GM21360 (cell line): ENCODE measurements around the gene LSS.
A peak's percentile ranks its signal among the peaks of the same experiment; 100 is the strongest.
"Not testable (repeated sequence)": the region's sequence is repeated elsewhere in the genome, so short reads cannot be mapped to it uniquely, and the experiment has no call there.

ENCODE experiments used
- ATAC-seq: cut with Tn5 transposase; IDR thresholded peaks from one replicate; pipeline ENCODE4 v1.9.1; 2021; ENCODE audit warnings: mild to moderate bottlenecking, moderate library complexity; ENCODE audit not compliant: unreplicated experiment

Gene LSS

DNA sequence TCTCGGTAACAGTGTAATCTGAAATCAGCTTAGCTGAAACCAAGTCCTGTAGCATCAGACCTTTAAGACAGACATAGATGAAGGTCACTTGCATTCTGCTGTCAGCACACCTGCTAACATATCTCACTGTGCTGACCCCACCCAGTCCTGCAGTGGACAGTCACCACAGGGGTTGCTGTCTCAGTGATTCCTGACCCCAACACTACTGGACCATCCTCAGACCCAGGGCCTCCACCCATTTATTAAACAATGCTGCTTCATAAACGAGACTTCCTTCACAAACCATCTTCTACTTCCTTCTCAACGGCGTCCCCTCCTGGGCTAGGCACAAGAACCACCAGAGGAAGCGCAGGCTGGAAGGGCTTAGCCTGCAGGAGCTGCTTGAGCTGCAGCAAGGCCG is 17.8 kb upstream of the LSS start:
- ATAC-seq, result no peak

DNA sequence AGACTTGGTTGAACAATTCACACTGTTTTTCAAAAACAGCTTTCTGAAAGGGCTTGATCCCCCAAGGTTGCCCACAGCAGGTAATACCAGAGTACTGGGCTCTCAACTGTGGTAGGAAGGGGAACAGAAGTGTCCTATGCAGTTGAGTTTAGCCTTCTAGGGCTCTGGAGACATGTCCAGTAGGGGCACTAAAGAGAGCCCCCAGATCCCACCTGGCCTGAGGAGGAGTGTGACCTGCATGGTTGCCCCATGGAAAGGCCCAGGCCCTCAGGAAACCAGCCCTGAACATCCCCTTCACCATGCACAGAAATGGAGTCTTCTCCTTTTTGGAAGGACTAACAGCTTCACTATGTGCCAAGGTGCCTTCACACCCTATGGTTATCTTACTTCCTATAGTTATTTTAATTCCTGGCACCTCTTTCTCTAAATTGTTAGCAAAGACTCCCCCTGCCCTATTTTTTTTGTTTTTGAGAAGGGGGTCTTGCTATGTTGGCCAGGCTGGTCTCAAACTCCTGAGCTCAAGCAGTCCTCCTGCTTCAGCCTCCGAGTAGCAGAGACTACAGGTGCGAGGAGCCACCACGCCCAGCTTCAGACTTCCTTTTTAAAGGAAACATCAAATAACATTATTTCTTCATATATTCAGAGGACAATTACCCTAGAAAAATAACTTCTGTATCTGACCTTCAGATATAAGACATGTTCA is 16.8 kb upstream of the LSS start:
- no peak for ATAC-seq

DNA sequence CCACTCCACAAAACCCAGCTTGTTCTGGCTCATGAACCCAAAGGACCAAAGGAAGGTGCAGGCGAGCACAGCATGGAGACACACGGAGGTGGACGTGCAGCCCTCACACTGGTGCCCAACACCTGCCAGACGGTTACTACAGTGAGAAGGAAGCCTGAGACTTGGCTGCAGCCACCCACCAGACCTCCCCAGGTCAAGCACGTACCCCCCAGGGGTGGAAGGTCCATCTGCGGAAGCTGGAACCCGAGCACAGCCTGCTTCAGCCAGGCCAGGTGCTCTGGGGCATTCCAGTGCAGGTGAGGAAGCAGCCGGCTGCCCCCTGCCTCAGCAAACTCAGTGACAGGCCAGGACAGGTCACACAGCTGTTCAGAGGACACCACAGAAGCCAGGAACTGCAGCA is 16.0 kb upstream of the LSS start:
- ATAC-seq, result no peak

DNA sequence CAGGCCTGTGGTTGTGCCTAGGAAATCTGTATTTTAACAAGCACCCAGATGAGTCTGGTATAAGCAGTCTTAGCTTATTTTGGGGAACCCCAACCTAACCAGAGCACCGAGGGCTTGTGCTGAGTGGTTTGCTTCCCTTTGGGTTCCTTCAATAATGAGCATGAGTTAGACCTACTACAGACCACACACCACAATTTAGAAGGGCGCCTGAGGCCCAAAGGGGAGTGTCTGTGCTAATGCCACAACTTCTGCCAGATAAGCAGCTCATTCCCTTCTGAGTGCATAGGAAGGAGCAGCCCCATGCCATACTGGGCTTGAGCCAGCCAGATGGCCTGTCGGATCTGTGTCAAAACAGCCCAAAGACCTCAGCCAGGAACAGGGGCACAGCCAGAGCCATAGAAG is 15.4 kb upstream of the LSS start:
- ATAC-seq, result no peak

DNA sequence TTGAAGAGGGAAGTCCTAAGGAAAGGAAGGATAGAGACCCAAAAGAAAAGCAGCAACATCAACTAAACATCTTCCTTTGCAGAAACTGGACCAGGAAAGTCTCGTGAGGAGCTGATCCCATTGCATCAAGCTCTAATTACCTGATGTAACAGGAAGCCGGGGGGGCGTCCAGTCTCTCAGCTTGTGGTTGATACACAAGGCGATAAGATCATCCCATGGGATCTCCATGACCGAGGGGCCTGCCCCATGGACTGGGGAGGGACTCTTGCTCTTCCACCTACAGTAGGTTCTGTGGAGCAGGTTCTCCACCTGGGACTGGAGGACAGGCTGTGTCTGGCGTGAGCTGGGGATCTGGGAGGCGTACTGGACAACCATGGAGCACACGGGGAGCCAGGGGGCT is 14.8 kb upstream of the LSS start:
- ATAC-seq, result no peak

DNA sequence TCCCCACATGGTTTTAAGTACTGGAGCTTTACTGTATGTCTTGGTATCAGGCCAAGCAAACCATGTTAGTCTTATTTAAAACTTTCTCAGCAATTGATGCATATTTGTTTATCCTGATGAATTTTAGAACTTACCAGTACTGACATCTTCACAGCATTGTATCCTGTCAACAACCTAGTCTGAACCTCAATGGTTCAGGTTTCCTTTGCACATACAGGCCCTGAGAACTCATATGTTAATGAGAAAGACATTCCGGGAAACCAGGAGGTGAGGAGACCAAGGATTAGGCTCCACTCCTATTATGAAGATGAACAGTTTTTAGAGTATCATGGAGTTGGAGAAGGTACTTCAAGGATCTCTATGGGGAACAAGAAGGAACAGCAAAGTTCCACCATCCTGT is 13.0 kb upstream of the LSS start:
- not testable (repeated sequence) for ATAC-seq

DNA sequence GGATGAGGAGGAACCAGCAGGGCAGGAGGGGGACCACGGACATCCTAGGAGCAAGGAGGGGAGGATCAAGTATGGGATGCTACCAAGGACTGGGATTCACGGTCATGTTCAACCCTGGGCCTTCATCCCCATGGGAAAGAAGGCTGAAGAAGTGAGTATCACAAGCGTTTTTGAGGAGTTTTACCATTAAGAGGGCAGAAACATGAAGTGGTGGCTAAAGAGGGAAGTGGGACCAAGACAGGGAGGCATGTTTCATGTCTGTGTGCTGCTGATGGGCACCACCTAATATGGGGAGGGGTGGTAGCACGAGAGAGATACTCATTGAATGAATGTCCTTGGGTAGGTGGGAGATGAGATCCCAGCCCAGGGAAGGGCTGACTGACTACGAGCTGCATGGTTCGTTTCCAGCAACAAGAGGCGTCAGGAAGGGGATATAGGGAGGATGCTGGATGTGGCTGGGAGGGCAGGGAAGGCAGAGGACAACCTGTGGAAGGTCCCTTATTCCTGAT is 11.3 kb upstream of the LSS start:
- ATAC-seq, result no peak

DNA sequence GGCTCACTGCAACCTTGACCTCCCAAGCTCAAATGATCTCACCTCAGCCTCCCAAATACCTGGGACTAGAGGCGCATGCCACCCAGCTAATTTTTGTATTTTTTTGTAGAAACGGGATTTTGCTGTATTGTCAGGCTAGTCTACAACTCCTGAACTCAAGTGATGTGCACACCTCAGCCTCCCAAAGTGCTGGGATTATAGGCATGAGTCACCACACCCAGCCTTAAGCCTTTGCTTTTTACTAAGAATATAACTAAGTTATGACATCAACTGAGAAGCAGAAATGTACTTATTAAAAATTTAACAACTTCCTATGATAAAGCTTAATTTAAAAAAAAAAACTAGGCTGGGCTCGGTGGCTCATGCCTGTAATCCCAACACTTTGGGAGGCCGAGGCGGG is 8.9 kb upstream of the LSS start:
- ATAC-seq, result no peak

DNA sequence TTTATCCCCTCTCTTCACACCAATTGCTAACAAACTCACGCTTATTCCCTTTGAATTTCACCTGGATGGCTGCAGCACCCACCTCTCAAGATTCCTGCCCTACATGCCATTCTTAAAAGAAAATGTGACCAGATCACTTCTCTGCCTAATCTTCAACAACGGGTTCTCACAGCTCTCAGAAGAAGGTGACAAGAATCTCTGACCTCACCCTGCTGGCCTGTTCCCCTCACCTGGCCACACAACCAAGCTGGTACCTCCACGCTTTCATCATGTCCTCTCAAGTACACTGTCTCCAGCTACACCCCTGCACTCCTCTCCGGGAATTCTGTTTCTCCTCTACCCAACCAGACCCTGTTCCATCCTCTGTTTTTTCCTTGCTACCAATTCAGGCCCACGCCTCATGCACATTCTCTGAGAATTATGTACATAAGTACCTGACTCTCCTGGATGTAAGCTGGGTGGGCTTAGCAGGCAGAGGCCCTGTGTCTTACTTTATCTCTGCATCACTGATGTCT is 5.9 kb upstream of the LSS start:
- ATAC-seq, result no peak

DNA sequence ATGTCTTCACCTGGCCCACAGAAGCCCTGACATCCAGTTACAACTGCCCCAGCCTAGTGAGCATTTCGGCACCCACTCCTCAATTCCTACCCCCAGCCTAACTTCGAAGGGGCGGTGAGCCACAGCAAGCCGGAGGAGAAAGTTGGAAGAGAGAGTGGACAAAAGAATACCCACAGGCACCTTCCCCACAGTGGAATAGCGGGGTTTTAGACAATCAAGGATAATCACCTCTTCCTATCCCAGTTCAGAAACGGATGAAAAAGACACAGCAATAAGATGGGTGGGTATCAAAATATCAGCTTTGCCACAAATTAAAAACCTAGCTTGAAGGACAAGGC is 1.3 kb upstream of the LSS start:
- ATAC-seq, result no peak

DNA sequence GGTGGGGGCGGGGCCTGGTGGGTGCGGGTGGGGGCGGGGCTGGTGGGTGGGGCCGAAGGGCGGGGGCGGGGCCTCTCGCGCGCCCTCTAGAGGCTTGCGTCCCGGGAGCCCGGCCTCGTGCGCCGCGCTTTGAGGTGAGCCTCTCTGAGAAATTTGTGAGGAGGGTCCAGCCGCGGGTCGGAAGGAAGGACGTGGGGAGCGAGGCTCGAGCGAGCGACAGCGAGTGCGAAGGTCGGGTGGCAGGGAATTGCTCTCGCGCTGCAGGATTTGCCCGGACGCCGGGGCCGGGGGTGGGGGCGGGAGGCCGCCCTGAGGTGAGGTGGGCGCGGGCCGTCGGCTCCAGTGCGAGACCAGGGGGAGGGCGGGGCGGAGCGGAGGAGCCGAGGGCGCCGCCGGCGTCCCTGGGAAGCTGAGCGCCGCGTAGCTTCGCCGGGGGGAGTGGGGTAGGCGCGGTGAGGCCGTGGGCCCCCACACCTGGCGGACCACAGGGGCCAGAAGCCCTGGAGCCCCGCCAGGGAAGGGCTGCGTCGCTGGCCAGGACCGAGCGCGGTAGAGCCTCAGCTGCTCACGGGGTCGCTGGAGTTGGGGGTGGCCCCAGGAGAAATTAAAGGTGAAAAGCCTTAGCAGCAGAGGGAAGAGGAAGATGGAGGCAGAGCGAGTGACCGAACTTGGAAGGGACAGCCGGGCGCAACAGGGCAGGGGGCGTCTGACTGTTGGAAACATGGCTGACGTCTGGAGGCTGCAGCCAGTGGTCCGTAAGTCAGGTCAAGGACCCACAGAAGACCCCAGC is 754 bp upstream of the LSS start:
- peak; percentile 15 for ATAC-seq

DNA sequence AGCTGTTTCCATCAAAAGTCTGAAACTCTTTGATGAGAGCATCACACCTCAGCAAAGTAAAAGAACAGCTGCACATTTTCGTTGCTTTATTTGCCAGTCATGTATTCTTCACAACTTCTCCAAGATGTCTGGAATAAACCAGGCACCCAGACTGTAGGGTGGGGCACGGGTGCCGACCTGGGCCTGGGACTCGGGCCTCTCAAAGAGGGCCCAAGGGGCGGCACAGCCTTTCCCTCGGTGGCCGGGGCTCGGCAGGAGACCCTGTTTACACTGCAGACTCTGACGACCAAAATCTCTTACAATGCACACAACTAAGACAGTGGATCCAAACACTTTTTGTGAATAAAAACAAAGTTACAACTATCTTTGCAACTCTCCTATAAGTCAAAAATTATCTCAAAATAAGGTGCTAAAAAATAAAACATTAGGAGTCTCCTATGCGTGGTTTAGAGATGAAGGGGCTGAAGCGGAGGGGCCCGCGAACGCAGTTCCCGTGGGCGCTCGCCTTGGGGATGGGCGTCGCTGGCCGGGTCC is 696 bp downstream of the LSS start:
- ATAC-seq, result no peak

DNA sequence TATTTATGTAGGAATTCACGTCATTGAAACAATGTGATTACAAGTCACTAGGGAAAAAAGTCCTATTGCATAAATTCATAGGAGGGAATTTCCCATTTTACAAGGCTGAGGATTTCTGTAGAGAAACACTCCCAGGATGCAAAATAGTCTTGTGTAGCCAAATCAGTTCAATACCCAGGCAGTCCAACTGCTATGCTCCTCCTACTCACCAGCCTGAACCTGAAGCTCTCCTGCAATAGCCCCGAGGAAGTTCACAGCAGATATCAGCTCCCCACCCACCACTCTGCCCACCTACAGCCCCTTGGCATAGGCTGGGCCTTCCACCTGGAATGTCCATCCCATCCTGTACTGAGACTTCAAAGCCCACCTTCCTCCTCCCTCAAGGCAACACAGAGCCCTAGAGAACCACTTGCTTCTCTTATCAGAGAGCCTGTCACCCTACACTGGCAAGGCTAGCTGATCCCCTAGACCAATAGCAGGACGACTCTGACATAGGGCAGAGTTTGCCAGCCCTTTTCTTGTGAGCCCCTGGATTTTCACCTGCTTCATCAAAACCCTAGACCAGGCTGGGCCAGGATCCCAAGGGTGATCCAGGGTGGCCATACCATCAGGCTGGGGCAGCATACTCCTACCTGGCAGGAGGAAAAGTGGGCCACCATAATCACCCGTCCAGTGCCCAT is 1.5 kb downstream of the LSS start:
- no peak for ATAC-seq

DNA sequence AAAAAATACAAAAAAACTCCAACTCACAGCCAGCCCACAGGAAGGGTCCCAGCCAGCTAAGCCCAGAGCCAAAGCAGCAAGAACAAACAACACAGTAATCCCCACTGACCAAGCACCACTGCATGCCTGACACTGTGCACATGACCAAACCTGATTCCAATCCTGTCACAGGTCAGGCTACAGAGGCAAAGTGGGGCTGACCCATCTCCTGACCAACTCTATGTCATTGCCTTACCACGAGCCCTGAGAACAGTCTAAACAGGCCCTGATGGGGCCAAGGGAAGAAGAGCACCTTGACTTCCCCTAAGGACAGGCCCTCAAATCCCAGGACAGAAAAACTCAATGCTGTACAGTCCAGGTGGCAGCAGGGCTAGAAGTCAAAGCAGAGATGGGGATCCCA is 2.4 kb downstream of the LSS start:
- ATAC-seq, result no peak

DNA sequence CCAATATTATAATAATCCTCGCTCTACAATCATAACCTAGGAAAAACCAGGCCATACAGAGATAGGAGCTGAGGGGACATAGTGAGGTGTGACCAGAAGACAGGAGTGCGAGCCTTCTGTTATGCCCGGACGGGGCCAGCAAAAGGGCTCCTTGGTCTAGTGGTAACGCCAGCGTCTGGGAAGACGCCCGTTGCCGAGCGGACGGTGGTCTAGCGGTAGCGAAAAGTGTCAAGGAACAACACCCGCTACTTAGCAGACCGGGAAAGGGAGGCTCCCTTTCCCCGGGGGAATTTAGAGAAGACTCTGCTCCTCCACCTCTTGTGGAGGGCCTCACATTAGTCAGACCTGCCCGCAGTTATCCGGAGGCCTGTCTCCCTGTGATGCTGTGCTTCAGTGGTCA is 4.9 kb downstream of the LSS start:
- not testable (repeated sequence) for ATAC-seq

DNA sequence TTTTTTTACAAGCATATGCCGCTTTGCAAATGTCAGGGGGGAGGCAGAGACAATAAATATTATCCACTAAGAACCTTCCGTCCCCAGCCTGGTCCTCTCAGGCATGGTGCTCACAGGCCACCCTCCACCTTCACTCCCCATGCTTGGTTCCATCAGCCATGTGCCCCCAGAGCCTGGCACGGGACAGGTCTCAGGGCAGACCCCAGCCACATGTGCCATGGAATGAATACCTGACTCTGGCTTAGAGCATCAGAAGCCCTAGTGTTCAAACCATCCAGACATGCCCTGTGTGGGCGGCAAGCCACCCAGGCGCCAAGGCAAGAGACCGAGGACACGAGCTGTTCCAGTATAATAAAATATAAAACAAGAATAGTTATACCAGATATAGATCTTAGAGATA is 5.4 kb downstream of the LSS start:
- no peak for ATAC-seq

DNA sequence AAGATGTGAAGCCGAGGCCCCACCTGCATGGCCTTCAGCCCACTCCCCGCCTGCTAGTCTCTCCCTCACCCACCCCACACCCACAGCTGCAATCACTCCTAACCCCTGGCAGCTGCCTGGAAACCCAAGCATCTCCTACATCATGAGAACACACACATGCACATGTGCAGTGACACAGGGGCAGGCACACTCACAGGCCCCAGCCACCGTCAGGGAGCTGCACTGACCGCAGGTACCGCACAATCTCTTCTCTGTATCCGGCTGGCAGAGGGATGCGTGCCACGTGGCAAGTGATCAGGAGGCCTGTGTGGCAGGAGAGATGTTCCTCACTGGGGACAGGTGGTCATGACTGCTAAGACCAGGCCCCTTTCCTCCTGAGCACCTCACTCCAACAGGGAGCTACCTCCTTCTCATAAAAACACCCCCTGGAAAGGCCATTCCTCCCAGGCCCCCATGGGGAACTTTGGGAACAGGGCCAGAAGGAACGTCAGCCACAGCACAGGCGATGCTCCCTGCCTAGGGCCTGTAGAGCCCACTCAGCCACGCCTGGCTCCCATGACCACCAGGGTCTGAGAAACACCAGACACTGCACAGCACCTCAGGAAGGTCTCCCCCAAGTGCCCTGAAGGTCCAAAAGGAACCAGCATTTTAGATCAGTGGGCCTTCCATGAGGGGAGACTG is 6.0 kb downstream of the LSS start:
- no peak for ATAC-seq

DNA sequence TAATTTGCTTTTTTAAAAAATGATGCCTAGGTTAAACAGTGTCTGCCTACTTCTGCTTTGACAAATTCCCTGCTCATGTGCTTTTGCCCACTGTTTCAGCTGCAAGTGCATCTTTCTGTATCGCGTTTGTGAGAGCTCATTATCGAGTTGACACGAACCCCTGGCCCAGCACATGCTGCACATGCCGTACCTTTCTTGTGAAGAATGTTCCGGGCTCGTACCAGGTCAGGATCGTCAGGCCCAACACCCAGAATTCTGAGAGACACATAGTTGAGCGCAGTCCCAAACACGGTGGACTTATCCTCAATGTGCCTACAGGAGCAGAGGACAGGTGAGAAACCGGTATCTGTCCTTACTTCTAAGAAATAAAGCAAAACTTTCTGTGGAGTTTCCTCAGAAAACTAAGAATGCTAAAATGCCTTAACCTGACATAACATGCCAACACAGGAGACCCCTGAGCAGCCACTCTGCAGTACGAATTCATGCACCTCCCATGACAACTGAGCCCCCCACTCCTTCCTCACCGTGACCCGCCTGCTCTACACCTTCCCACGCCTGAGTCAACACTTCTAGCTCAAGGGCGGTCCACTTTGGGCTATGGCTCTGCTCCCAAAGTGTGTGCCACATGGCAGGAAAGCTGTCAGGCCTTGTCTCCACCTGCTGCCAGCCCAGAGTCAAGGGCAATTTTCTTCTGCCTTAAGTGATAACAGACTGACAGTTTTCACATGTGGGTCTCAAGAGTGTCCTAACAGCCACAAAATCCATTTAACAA is 6.7 kb downstream of the LSS start:
- no peak for ATAC-seq

DNA sequence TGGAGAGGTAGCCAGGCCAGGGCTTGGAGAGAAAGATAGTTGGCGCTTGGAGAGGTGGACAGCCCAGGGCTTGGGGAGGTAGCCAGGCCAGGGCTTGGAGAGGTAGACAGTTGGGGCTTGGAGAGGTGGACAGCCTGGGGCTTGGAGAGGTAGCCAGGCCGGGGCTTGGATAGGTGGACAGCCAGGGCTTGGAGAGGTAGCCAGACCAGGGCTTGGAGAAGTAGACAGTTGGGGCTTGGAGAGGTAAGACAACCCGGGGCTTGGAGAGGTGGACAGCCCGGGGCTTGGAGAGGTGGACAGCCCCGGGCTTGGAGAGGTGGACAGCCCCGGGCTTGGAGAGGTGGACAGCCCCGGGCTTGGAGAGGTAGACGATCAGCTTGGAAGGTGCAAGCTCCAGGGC is 7.7 kb downstream of the LSS start:
- ATAC-seq, result no peak

DNA sequence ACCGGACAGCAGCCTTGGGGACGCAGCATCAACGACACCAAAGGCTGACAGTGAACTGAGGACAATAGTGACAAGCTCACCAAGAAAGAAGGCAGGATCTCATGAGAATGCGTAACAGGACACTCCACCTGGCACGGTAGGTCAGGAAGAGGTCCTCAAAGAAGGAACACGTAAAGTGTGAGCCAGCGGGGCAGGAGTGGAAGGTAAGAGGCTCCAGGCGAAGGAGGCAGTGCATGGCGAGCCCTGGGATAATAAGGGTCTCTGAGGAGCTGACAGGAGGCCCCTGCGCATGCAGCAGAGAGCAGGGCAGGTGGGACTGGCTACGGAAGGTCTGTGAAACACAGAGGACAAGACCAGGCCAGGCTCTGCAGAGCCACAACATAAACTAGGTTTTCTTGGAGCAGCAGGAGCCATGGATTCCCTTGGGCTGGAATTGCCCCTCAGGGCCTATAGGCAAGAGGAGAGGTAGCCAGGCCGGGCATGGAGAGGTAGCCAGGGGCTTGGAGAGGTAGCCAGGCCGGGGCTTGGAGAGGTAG is 8.2 kb downstream of the LSS start:
- ATAC-seq, result no peak
